Nephron (organoid): ENCODE measurements around the gene MBOAT2.

Source experiments
- H3K27ac Mint-ChIP-seq, 3 experiments: 2 replicates each; pipeline ENCODE4 v1.8.0; 2020; ENCODE audit warnings: mixed read lengths in 3 of 3, mild to moderate bottlenecking in 2 of 3, moderate library complexity in 1 of 3
- H3K27me3 Mint-ChIP-seq: 2 replicates; pipeline ENCODE4 v1.8.0; 2021; ENCODE audit warnings: low read depth, mild to moderate bottlenecking, moderate library complexity, mixed read lengths
- H3K36me3 Mint-ChIP-seq: 2 replicates; pipeline ENCODE4 v1.8.0; 2020; ENCODE audit warnings: low read depth, mixed read lengths
- H3K4me1 Mint-ChIP-seq: 2 replicates; pipeline ENCODE4 v1.8.0; 2020; ENCODE audit warnings: mixed read lengths
- H3K4me3 Mint-ChIP-seq, 3 experiments: 2 replicates each; pipeline ENCODE4 v1.8.0; 2020; ENCODE audit warnings: mild to moderate bottlenecking in 3 of 3, mixed read lengths in 3 of 3, moderate library complexity in 2 of 3
- H3K9me3 Mint-ChIP-seq: 2 replicates; pipeline ENCODE4 v1.8.0; 2020; ENCODE audit warnings: mixed read lengths
- TF ChIP-seq, protein P1 (sequence below), 3 experiments: fragments of 200-600 bp; sonication (generic); IDR thresholded peaks; one replicate each; pipeline ENCODE4 v1.5.0; 2021; ENCODE audit warnings: antibody characterized with exemption in 3 of 3; ENCODE audit not compliant: unreplicated experiment in 3 of 3

Gene MBOAT2

DNA sequence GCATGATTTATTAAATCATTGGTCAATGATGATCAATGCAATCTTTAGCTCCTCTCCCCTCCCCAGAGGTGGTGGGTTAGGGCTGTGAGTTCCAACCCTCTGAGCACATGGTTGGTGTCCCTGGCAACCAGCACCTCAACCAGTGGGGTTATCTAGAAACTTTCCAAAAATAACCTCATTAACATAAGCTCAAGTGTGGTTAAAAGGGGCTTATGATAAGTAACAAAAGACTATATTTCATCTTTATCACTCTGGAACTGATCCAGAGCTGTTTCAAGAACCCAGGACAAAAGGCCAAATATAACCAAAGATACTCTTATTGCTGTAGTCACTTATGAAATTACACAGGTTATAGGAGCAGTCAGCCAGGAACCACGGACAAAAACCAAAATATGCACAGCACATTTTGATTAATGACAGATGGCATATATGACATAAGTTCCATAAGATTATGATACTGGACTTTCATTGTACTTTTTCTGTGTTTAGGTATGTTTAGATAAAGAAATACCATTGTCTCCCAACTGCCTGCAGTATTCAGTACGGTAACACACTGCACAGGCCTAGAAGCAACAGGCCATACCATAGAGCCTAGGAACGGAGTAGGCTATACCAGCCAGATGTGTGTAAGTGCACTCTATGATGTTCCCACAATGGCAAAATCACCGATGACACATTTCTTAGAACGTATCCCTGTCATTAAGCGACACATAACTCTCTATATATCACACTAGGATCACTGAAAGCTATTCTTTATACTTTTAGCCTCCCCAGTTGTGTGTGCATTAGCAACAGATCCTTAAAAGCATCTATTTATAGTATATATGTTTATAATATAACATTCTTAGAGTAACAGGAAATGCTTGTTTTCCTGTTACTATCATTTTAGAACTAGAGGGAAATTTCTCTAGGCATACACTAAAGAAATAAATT, 197.9 kb downstream of the MBOAT2 start:
- H3K9me3 Mint-ChIP-seq = no peaks in the 10 kb centered on the region
- H3K36me3 Mint-ChIP-seq = peaks cover 76% of the 10 kb centered on the region
- no peak overlapping the region for H3K4me3 Mint-ChIP-seq
- H3K4me1 Mint-ChIP-seq = peaks cover 18% of the 10 kb centered on the region
- TF ChIP-seq, protein P1, sequence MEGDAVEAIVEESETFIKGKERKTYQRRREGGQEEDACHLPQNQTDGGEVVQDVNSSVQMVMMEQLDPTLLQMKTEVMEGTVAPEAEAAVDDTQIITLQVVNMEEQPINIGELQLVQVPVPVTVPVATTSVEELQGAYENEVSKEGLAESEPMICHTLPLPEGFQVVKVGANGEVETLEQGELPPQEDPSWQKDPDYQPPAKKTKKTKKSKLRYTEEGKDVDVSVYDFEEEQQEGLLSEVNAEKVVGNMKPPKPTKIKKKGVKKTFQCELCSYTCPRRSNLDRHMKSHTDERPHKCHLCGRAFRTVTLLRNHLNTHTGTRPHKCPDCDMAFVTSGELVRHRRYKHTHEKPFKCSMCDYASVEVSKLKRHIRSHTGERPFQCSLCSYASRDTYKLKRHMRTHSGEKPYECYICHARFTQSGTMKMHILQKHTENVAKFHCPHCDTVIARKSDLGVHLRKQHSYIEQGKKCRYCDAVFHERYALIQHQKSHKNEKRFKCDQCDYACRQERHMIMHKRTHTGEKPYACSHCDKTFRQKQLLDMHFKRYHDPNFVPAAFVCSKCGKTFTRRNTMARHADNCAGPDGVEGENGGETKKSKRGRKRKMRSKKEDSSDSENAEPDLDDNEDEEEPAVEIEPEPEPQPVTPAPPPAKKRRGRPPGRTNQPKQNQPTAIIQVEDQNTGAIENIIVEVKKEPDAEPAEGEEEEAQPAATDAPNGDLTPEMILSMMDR (IDR thresholded peaks at IDR 0.05; ENCODE audit: unreplicated experiment in 3 of 3) = no peak
- H3K27me3 Mint-ChIP-seq = no peaks in the 10 kb centered on the region
- no peak overlapping the region for H3K27ac Mint-ChIP-seq

DNA sequence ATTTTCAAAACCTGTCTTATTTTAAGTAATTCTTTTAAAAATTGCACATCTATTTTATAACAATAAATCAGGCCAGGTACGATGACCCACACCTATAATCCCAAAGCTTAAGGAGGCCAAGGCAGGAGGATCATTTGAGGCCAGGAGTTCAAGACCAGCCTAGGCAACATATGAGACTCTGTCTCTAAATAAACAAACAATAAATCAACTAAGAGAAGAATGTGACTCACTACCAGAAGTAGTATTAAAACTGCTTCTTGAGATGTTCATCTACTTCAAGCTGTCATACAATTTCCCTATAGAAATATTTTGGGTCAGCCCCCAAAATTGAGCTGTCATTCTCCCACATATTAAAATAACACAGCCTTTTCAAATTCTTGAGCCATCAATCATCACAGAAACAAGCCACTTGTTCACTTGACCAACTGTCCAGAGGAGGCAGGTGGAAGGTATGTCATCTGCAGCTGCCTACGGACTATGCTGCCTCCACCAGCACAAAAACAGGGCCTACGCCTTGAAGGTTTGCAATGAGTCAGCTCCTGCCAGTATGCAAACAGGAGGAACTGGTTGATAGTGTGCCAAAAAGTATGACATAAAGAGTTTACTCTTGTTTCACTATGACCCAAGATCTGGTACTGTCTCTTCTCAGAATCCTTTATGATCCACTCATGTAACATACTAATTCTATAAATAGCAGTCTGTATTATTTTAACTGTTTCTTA, 199.7 kb downstream of the MBOAT2 start:
- H3K36me3 Mint-ChIP-seq = peaks cover 79% of the 10 kb centered on the region
- H3K4me1 Mint-ChIP-seq = peaks cover 18% of the 10 kb centered on the region
- TF ChIP-seq, protein P1 (IDR thresholded peaks at IDR 0.05; ENCODE audit: unreplicated experiment in 3 of 3) = no peak
- H3K27me3 Mint-ChIP-seq = no peaks in the 10 kb centered on the region
- H3K9me3 Mint-ChIP-seq = no peaks in the 10 kb centered on the region
- H3K27ac Mint-ChIP-seq = peak overlapping the region in 1 of 3 experiments; percentile 19
- H3K4me3 Mint-ChIP-seq = no peak overlapping the region

DNA sequence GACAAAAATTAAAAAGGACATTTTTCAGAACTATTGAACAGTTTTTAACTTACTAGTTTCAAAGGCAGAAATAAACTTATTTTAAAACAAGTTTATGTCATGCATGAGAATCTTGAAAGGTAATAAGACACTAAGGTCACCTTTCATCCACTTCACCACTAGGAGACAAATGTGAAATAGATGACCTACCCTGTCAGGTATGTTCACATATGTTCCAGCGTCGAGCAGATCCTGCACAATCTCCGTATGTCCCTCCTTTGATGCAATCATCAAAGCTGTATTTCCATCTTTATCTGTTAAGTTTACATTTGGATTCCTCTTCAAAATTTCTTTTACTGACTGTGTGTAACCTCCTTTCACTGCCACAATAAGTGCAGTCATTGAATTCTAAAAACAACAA, 200.7 kb downstream of the MBOAT2 start:
- peaks cover 80% of the 10 kb centered on the region for H3K36me3 Mint-ChIP-seq
- H3K9me3 Mint-ChIP-seq = no peaks in the 10 kb centered on the region
- no peak overlapping the region for H3K27ac Mint-ChIP-seq
- no peak overlapping the region for H3K4me3 Mint-ChIP-seq
- H3K4me1 Mint-ChIP-seq = peaks cover 18% of the 10 kb centered on the region
- TF ChIP-seq, protein P1 (IDR thresholded peaks at IDR 0.05; ENCODE audit: unreplicated experiment in 3 of 3) = no peak
- H3K27me3 Mint-ChIP-seq = no peaks in the 10 kb centered on the region
